Suprapubic skin (tissue), 4 donors: ENCODE measurements around the gene TRPV3. TPM values are rescaled to one million over a fixed set of nuclear protein-coding genes. Genes with fewer than 3 reads are reported as not detected.

Experiments
- DNase-seq, 2 donors: peaks; one replicate each; pipeline ENCODE4 v3.0.0-alpha.2; 2019; ENCODE audit warnings: low spot score in 2 of 2
- H3K27ac ChIP-seq: fragments of 200-600 bp; sonication (generic); one replicate; pipeline ENCODE4 v1.5.1; 2019
- H3K27me3 ChIP-seq: fragments of 200-600 bp; sonication (generic); one replicate; pipeline ENCODE4 v1.5.1; 2019
- H3K36me3 ChIP-seq: fragments of 200-600 bp; sonication (generic); one replicate; pipeline ENCODE4 v1.5.1; 2019
- H3K4me1 ChIP-seq: fragments of 200-600 bp; sonication (generic); one replicate; pipeline ENCODE4 v1.5.1; 2019
- H3K4me3 ChIP-seq: fragments of 200-600 bp; sonication (generic); one replicate; pipeline ENCODE4 v1.5.1; 2019; ENCODE audit warnings: mild to moderate bottlenecking
- H3K9me3 ChIP-seq: fragments of 200-600 bp; sonication (generic); one replicate; pipeline ENCODE4 v1.5.1; 2019
- CTCF ChIP-seq, 2 donors: fragments of 200-600 bp in 1 of 2; fragments of 450-650 bp in 1 of 2; sonication (generic) in 1 of 2; IDR thresholded peaks; one replicate each; pipeline ENCODE4 v1.5.1; 2016 to 2019; ENCODE audit warnings: antibody characterized with exemption in 2 of 2, mild to moderate bottlenecking in 1 of 2, moderate library complexity in 1 of 2
- EP300 ChIP-seq: sonication (generic); formaldehyde crosslinking; IDR thresholded peaks from one replicate; pipeline ENCODE4 v1.6.1; 2017; ENCODE audit warnings: antibody characterized with exemption
- POLR2A ChIP-seq, 2 donors: fragments of 450-650 bp; IDR thresholded peaks; one replicate each; pipeline ENCODE4 v1.6.1; 2017; ENCODE audit warnings: antibody characterized with exemption in 2 of 2, mild to moderate bottlenecking in 2 of 2, moderate library complexity in 2 of 2
- POLR2AphosphoS5 ChIP-seq, 3 donors: sonication (generic); formaldehyde crosslinking; IDR thresholded peaks; one replicate each; pipeline ENCODE4 v1.6.1; 2017; ENCODE audit warnings: antibody characterized with exemption in 3 of 3
- WGBS: methylation state at CpG from one replicate; pipeline ENCODE4 v1.1.5; 2018; 5-methylcytosine and 5-hydroxymethylcytosine counted together
- total RNA-seq, 4 donors: library from RNA; depleted of rRNA; stranded (reverse); fragments of >200 nt; gene quantifications; one replicate each; pipeline ENCODE4 v1.1.0, GENCODE V29; 2016

TRPV3 gene
- total RNA-seq, 4 donors from 2014 or later: 25.6 to 45.4 (median 34.4) TPM

DNA sequence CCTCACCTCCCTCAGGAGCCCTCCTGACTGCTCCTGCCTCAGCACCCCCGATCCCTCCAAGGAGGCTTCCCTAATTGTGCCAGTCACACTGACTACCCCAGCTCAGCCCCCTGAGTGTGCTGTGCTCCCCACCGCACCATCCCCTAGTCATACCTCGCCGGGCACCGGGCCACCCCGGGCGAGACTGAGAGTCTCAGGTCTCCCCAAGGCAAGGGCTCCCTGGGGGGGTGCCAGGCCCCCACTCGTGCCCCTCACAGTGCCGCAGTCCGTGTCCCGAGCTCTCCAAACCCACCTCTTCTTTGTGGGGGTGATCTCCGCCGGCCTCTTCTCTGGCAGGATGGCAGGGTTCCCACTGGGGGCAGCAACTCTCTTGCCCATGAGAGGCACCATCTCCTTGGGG lies 3.2 kb downstream of the TRPV3 start:
- DNase-seq: no peak
- no peaks in the 10 kb centered on the region for H3K9me3 ChIP-seq
- H3K27me3 ChIP-seq: peaks cover 5% of the 10 kb centered on the region
- H3K4me1 ChIP-seq: peaks cover 31% of the 10 kb centered on the region
- 88% methylated on average over 13 of the region's 13 CpGs for WGBS
- TF ChIP-seq EP300 (no peak), CTCF (IDR thresholded peaks at IDR 0.05) (no peak), POLR2AphosphoS5 (IDR thresholded peaks at IDR 0.05) (no peak), POLR2A (IDR thresholded peaks at IDR 0.05) (no peak)
- H3K27ac ChIP-seq: no peak overlapping the region
- H3K4me3 ChIP-seq: no peak overlapping the region
- H3K36me3 ChIP-seq: no peaks in the 10 kb centered on the region

DNA sequence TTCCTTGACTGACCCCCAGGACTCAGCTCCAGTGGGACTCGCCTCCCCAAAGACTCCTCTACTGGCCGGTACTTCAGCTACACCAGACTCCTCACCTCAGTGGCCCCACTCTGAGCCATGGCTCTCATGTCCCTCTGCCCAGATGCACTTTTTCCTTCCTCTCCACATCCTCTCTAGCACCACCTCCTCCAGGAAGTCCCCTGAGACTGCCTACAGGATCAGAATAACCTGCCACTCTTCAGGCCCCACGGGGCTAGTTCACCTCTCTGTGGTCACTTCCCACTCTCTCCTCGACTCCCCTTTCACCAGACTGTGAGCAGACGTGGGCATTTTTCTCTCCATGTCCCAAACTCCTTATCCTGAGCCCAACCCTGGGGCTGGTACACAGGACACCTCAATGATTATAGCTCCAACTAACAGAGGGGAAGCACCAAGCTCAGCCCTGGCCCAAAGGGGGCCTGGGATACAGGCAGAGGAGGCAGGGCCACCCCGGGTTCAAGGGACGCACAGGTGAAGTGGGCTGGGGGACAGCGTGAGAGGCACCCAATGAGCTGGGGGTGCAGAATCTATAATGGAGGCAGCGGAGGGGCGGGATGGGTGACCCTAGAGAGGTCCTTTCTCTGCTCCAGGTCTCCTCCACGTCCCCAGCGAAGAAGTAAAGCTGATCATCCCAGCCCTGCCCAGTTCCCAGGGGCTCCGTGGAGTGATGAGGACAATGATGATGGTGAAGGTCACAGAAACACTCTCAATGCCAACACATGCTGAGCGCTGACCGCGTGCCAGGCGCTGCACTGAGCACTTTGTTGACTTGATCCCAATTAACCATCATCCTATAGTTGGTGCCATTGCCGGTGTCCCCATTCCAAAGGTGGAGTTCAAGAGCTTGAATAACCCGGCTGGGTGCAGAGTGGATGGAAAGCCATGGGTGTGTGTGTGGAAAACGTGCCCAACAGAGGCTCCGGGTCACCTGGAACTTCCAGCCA lies 3.9 kb downstream of the TRPV3 start:
- TF ChIP-seq POLR2A (IDR thresholded peaks at IDR 0.05) (no peak), EP300 (no peak), CTCF (IDR thresholded peaks at IDR 0.05) (no peak), POLR2AphosphoS5 (IDR thresholded peaks at IDR 0.05) (no peak)
- WGBS: 83% methylated on average over 20 of the region's 21 CpGs

GRCh38 chr17:3552916-3553315 lies 4.7 kb downstream of the TRPV3 start:
- no peak for DNase-seq
- peaks cover 16% of the 10 kb centered on the region for H3K4me1 ChIP-seq
- WGBS: 86% methylated on average over 7 of the region's 7 CpGs
- H3K27ac ChIP-seq: no peak overlapping the region
- H3K27me3 ChIP-seq: peaks cover 5% of the 10 kb centered on the region
- no peak overlapping the region for H3K4me3 ChIP-seq
- TF ChIP-seq EP300: no peak
- TF ChIP-seq POLR2AphosphoS5 (IDR thresholded peaks at IDR 0.05): no peak
- no peak for TF ChIP-seq CTCF (IDR thresholded peaks at IDR 0.05)
- TF ChIP-seq POLR2A (IDR thresholded peaks at IDR 0.05): no peak
- H3K9me3 ChIP-seq: no peaks in the 10 kb centered on the region
- H3K36me3 ChIP-seq: no peaks in the 10 kb centered on the region

More for the DNA sequence above, 3.9 kb downstream of the TRPV3 start:
- no peak for DNase-seq
- no peak overlapping the region for H3K4me3 ChIP-seq
- no peaks in the 10 kb centered on the region for H3K36me3 ChIP-seq
- no peaks in the 10 kb centered on the region for H3K9me3 ChIP-seq
- H3K27ac ChIP-seq: no peak overlapping the region
- H3K27me3 ChIP-seq: peaks cover 5% of the 10 kb centered on the region
- H3K4me1 ChIP-seq: peaks cover 24% of the 10 kb centered on the region

GRCh38 chr17:3551189-3551588 lies 6.4 kb downstream of the TRPV3 start:
- TF ChIP-seq POLR2A (IDR thresholded peaks at IDR 0.05): no peak
- no peak for TF ChIP-seq EP300
- TF ChIP-seq CTCF (IDR thresholded peaks at IDR 0.05): no peak
- TF ChIP-seq POLR2AphosphoS5 (IDR thresholded peaks at IDR 0.05): no peak
- Histone ChIP-seq H3K9me3 (no peaks in the 10 kb centered on the region), H3K36me3 (no peaks in the 10 kb centered on the region), H3K4me1 (no peaks in the 10 kb centered on the region), H3K4me3 (no peak overlapping the region), H3K27me3 (peaks cover 5% of the 10 kb centered on the region), H3K27ac (no peak overlapping the region)
- 86% methylated on average over 5 of the region's 6 CpGs for WGBS
- no peak for DNase-seq

GRCh38 chr17:3549610-3550162 lies 7.9 kb downstream of the TRPV3 start:
- WGBS: 95% methylated on average over 2 of the region's 2 CpGs
- Histone ChIP-seq H3K27me3 (peaks cover 5% of the 10 kb centered on the region), H3K4me3 (no peak overlapping the region), H3K27ac (no peak overlapping the region), H3K9me3 (no peaks in the 10 kb centered on the region), H3K4me1 (no peaks in the 10 kb centered on the region), H3K36me3 (no peaks in the 10 kb centered on the region)
- TF ChIP-seq EP300 (no peak), POLR2AphosphoS5 (IDR thresholded peaks at IDR 0.05) (no peak), POLR2A (IDR thresholded peaks at IDR 0.05) (no peak), CTCF (IDR thresholded peaks at IDR 0.05) (no peak)
- DNase-seq: no peak
